Activated T-cell treated with anti-CD3 and anti-CD28 coated beads, Interleukin-2, amount 50 U/mL, for 4 hours (primary cell): Measurements from ENCODE around the gene IMMP1L. TPM values are rescaled to one million over a fixed set of nuclear protein-coding genes. Genes with fewer than 3 reads are reported as not detected.
A peak's percentile ranks its signal among the peaks of the same experiment; 100 is the strongest.

Source experiments
- ATAC-seq, 2 donors: fragments of 200-7000 bp; cut with Tn5 transposase; one replicate each; pipeline ENCODE4 v1.10.0; 2021
- DNase-seq: peaks from one replicate; pipeline ENCODE4 v3.0.0-alpha.2; 2020
- H3K27me3 Mint-ChIP-seq: one replicate; pipeline ENCODE4 v1.8.0; 2021; ENCODE audit warnings: low read depth, mixed read lengths
- H3K36me3 Mint-ChIP-seq: one replicate; pipeline ENCODE4 v1.8.0; 2022; ENCODE audit warnings: mixed read lengths; ENCODE audit not compliant: insufficient read depth
- H3K4me1 Mint-ChIP-seq: one replicate; pipeline ENCODE4 v1.8.0; 2021; ENCODE audit warnings: low read depth, mixed read lengths
- H3K4me3 Mint-ChIP-seq: one replicate; pipeline ENCODE4 v1.8.0; 2021; ENCODE audit warnings: mild to moderate bottlenecking, moderate library complexity, mixed read lengths
- H3K9me3 Mint-ChIP-seq: one replicate; pipeline ENCODE4 v1.8.0; 2021; ENCODE audit warnings: mixed read lengths
- total RNA-seq, 3 donors: library from RNA; stranded (reverse); gene quantifications; one replicate each; pipeline ENCODE4 v1.2.1, GENCODE V29; 2021

IMMP1L gene
- total RNA-seq, 3 donors from 2014 or later, result 17.7 to 26.7 (median 22.2) TPM

GRCh38 chr11:31442086-31442485, 67.3 kb downstream of the IMMP1L start:
- no peak overlapping the region for H3K4me3 Mint-ChIP-seq
- H3K4me1 Mint-ChIP-seq, result peaks cover 13% of the 10 kb centered on the region

GRCh38 chr11:31441296-31441695, 68.1 kb downstream of the IMMP1L start:
- Mint-ChIP-seq H3K4me1 (peaks cover 14% of the 10 kb centered on the region), H3K9me3 (peaks cover 11% of the 10 kb centered on the region), H3K4me3 (no peak overlapping the region), H3K27me3 (no peaks in the 10 kb centered on the region), H3K36me3 (peaks cover 7% of the 10 kb centered on the region)
- no peak for DNase-seq
- no peak for ATAC-seq

More at GRCh38 chr11:31442086-31442485, 67.3 kb downstream of the IMMP1L start:
- DNase-seq (no peak), ATAC-seq (no peak)
- H3K27me3 Mint-ChIP-seq, result no peaks in the 10 kb centered on the region
- H3K36me3 Mint-ChIP-seq, result peaks cover 11% of the 10 kb centered on the region
- H3K9me3 Mint-ChIP-seq, result peaks cover 11% of the 10 kb centered on the region

GRCh38 chr11:31437742-31438435, 71.5 kb downstream of the IMMP1L start:
- ATAC-seq (no peak), DNase-seq (no peak)
- no peak overlapping the region for H3K4me3 Mint-ChIP-seq
- peaks cover 14% of the 10 kb centered on the region for H3K4me1 Mint-ChIP-seq
- no peaks in the 10 kb centered on the region for H3K27me3 Mint-ChIP-seq
- no peaks in the 10 kb centered on the region for H3K36me3 Mint-ChIP-seq
- peaks cover 11% of the 10 kb centered on the region for H3K9me3 Mint-ChIP-seq

- H3K27me3 Mint-ChIP-seq, result no peaks in the 10 kb centered on the region
- H3K9me3 Mint-ChIP-seq, result peaks cover 5% of the 10 kb centered on the region
- no peak for DNase-seq
- peaks cover 11% of the 10 kb centered on the region for H3K4me1 Mint-ChIP-seq
- no peak for ATAC-seq
- peaks cover 15% of the 10 kb centered on the region for H3K36me3 Mint-ChIP-seq
- H3K4me3 Mint-ChIP-seq, result no peak overlapping the region
Measured at GRCh38 chr11:31433851-31434250, 75.6 kb downstream of the IMMP1L start.

- Mint-ChIP-seq H3K9me3 (no peaks in the 10 kb centered on the region), H3K4me3 (no peak overlapping the region), H3K27me3 (no peaks in the 10 kb centered on the region), H3K4me1 (no peaks in the 10 kb centered on the region), H3K36me3 (peaks cover 13% of the 10 kb centered on the region)
- no peak for DNase-seq
- no peak for ATAC-seq
Measured at GRCh38 chr11:31424652-31425051, 84.8 kb downstream of the IMMP1L start.

GRCh38 chr11:31422703-31423102, 86.7 kb downstream of the IMMP1L start:
- H3K9me3 Mint-ChIP-seq, result no peaks in the 10 kb centered on the region
- no peaks in the 10 kb centered on the region for H3K4me1 Mint-ChIP-seq
- DNase-seq (no peak), ATAC-seq (no peak)
- peaks cover 8% of the 10 kb centered on the region for H3K36me3 Mint-ChIP-seq
- H3K27me3 Mint-ChIP-seq, result no peaks in the 10 kb centered on the region
- no peak overlapping the region for H3K4me3 Mint-ChIP-seq

GRCh38 chr11:31421820-31422219, 87.6 kb downstream of the IMMP1L start:
- Mint-ChIP-seq H3K36me3 (peaks cover 10% of the 10 kb centered on the region), H3K9me3 (no peaks in the 10 kb centered on the region)
- no peak for ATAC-seq

GRCh38 chr11:31419669-31420068, 89.8 kb downstream of the IMMP1L start:
- no peaks in the 10 kb centered on the region for H3K27me3 Mint-ChIP-seq
- no peak for DNase-seq
- H3K36me3 Mint-ChIP-seq, result peaks cover 18% of the 10 kb centered on the region
- no peak overlapping the region for H3K4me3 Mint-ChIP-seq
- H3K9me3 Mint-ChIP-seq, result no peaks in the 10 kb centered on the region
- no peaks in the 10 kb centered on the region for H3K4me1 Mint-ChIP-seq
- ATAC-seq, result no peak

More at GRCh38 chr11:31421820-31422219, 87.6 kb downstream of the IMMP1L start:
- Mint-ChIP-seq H3K4me1 (no peaks in the 10 kb centered on the region), H3K4me3 (no peak overlapping the region), H3K27me3 (no peaks in the 10 kb centered on the region)
- DNase-seq, result no peak

- Mint-ChIP-seq H3K4me3 (no peak overlapping the region), H3K4me1 (no peaks in the 10 kb centered on the region), H3K27me3 (no peaks in the 10 kb centered on the region), H3K9me3 (no peaks in the 10 kb centered on the region), H3K36me3 (peaks cover 21% of the 10 kb centered on the region)
- ATAC-seq (no peak), DNase-seq (no peak)
Measured at GRCh38 chr11:31419138-31419537, 90.3 kb downstream of the IMMP1L start.

- Mint-ChIP-seq H3K27me3 (no peaks in the 10 kb centered on the region), H3K4me3 (no peak overlapping the region), H3K4me1 (no peaks in the 10 kb centered on the region), H3K9me3 (no peaks in the 10 kb centered on the region), H3K36me3 (peaks cover 21% of the 10 kb centered on the region)
- ATAC-seq (no peak), DNase-seq (no peak)
Measured at GRCh38 chr11:31417816-31418215, 91.6 kb downstream of the IMMP1L start.

GRCh38 chr11:31417357-31417756, 92.1 kb downstream of the IMMP1L start:
- no peaks in the 10 kb centered on the region for H3K4me1 Mint-ChIP-seq
- H3K4me3 Mint-ChIP-seq, result no peak overlapping the region
- no peaks in the 10 kb centered on the region for H3K9me3 Mint-ChIP-seq
- no peaks in the 10 kb centered on the region for H3K27me3 Mint-ChIP-seq
- no peak for DNase-seq
- peaks cover 21% of the 10 kb centered on the region for H3K36me3 Mint-ChIP-seq
- no peak for ATAC-seq

GRCh38 chr11:31415435-31415834, 94.0 kb downstream of the IMMP1L start:
- Mint-ChIP-seq H3K27me3 (no peaks in the 10 kb centered on the region), H3K4me3 (no peak overlapping the region), H3K9me3 (peaks cover 6% of the 10 kb centered on the region), H3K36me3 (peaks cover 32% of the 10 kb centered on the region), H3K4me1 (no peaks in the 10 kb centered on the region)
- no peak for DNase-seq
- ATAC-seq, result no peak

- Mint-ChIP-seq H3K27me3 (no peaks in the 10 kb centered on the region), H3K4me3 (no peak overlapping the region), H3K4me1 (no peaks in the 10 kb centered on the region), H3K9me3 (peaks cover 6% of the 10 kb centered on the region), H3K36me3 (peaks cover 31% of the 10 kb centered on the region)
- DNase-seq (no peak), ATAC-seq (no peak)
Measured at GRCh38 chr11:31414338-31414737, 95.1 kb downstream of the IMMP1L start.

- ATAC-seq (no peak), DNase-seq (no peak)
- Mint-ChIP-seq H3K36me3 (peaks cover 28% of the 10 kb centered on the region), H3K4me1 (peaks cover 3% of the 10 kb centered on the region), H3K9me3 (peaks cover 6% of the 10 kb centered on the region), H3K27me3 (no peaks in the 10 kb centered on the region), H3K4me3 (no peak overlapping the region)
Measured at GRCh38 chr11:31412946-31413345, 96.5 kb downstream of the IMMP1L start.

GRCh38 chr11:31408201-31408600, 101.2 kb downstream of the IMMP1L start:
- Mint-ChIP-seq H3K4me1 (peaks cover 4% of the 10 kb centered on the region), H3K36me3 (peaks cover 20% of the 10 kb centered on the region), H3K9me3 (peaks cover 6% of the 10 kb centered on the region), H3K4me3 (no peak overlapping the region), H3K27me3 (no peaks in the 10 kb centered on the region)
- ATAC-seq, result peak in 1 of 2 donors; percentile 61
- no peak for DNase-seq
